AG09319 (cell line): ENCODE measurements around the gene PPP2R5D.
A peak's percentile ranks its signal among the peaks of the same experiment; 100 is the strongest.

Experiments
- DNase-seq: peaks from one replicate; pipeline ENCODE4 v3.0.0-alpha.2; 2010; ENCODE audit warnings: low read depth; ENCODE audit errors: extremely low read depth
- TF ChIP-seq, protein P1 (sequence below): IDR thresholded peaks from 2 replicates; pipeline ENCODE4 v1.5.1; 2011; ENCODE audit warnings: low read depth, mild to moderate bottlenecking, inconsistent platforms, low read length, moderate library complexity

The PPP2R5D gene

DNA sequence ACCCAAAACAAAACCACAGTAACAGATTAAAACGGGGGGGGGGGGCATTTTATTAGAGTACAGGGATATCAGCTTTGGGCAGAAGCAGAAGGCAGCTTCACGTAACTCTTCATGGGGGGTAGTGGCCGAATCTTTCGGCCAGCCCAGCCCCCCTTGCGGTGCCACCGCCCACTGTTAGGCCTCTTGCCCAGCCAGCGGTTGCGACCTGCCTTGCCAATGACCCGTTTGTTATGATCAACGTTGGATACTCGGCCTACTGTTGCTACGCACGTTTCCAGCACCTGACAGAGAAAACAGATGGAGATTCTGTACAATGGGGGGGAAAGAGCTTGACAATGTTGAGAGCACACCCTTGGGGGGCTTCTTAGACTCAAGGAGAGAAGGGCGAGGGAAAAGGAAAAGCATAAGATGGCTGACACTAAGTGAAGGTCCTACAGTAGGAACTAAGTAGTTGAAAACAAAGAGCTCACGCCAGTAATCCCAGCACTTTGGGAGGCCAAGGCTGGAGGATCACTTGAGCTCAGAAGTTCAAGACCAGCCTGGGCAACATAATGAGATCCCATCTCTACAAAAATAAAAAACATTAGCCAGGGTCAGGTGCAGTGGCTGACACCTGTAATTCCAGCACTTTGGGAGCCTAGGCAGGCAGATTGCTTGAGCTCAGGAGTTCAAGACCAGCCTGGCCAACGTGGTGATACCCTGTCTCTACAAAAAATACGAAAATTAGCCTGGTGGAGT lies 70.0 kb downstream of the PPP2R5D start:
- TF ChIP-seq, protein P1, sequence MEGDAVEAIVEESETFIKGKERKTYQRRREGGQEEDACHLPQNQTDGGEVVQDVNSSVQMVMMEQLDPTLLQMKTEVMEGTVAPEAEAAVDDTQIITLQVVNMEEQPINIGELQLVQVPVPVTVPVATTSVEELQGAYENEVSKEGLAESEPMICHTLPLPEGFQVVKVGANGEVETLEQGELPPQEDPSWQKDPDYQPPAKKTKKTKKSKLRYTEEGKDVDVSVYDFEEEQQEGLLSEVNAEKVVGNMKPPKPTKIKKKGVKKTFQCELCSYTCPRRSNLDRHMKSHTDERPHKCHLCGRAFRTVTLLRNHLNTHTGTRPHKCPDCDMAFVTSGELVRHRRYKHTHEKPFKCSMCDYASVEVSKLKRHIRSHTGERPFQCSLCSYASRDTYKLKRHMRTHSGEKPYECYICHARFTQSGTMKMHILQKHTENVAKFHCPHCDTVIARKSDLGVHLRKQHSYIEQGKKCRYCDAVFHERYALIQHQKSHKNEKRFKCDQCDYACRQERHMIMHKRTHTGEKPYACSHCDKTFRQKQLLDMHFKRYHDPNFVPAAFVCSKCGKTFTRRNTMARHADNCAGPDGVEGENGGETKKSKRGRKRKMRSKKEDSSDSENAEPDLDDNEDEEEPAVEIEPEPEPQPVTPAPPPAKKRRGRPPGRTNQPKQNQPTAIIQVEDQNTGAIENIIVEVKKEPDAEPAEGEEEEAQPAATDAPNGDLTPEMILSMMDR = no peak
- DNase-seq = no peak

DNA sequence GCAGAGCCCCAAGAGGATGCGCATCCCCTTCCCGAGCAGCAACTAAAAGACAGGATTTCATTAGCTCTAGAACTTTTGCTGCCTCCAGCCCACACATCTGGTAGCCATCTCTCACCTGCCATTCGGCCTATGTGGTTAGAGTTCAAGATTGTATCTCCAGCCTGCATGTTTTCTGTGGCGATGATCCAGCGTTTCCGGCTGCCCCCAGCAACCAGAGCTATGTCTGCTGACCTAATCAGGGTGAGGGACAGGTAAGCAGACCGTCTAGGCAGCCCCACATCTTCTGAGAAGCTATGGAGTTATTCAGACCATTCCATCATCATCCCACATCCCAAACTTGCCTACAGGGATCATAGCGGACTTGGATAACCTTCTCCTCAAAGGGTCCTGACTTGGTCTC lies 71.6 kb downstream of the PPP2R5D start:
- TF ChIP-seq, protein P1 = no peak
- DNase-seq = no peak

DNA sequence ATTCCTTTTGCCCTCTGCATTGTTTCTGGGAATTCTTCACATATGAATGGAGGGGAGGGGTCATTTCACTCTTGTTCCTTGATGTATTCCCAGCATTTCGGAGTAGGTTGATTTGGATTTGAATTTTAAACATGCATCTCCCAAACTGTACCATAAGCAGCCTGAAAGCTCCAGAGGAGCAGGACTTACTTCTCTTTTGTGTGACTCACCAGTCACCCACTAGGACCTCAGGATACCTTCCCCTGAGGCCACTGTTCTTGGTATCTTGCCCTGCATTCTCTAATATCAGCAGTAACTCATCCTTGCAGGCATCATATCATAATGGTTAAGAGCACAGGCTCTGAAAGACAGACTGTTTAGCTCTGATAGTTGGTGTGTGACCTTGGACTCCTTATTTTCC lies 74.2 kb downstream of the PPP2R5D start:
- TF ChIP-seq, protein P1 = no peak
- no peak for DNase-seq

DNA sequence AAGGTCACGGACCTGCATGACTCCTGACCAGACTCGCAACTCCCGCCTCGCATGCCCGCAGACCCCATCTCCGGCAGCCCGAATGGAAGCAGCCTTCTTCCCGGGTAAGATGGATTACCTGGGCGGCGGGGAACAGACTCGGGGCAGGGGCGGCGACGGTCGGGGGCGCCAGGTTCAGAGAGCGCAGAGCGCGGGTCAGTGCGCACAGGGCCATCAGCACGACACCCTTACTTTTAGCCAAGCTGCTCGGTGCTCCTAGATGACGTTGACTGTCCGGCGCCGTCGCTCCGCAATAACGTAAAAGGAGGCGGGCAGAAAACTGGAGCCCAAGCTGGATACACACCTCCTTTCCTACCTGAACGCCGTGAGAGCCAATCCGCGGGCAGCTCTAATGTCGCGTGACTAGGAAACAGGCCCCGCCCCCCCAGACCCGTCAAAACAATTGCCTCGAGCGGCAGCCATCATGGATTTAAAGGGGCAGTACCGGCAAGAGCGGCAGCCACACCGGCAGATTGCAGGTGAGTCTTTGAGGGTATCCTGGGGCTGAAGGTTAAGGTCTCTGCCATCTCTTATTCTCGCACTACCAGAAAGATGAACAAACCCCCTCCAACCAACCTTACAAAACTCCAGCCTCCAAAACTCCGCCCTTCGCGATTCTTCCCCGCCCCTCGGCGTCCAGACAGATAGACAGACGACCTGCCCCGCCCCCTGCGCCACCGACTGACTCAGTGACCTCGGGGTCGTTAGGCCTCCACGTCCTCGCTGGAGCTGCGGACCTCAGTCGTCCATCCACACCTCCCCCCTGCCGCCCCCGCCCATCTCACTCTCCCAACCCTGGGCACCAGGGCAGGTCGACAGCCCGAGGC lies 75.0 kb downstream of the PPP2R5D start, which contains the start of the genes KLC4 and MRPL2:
KLC4 (plus strand) TSS at position 464 of the 866 bp plus-strand sequence. CDS start 1,705 bp downstream, outside the sequence.
MRPL2 (minus strand) TSS at position 267 of the 866 bp plus-strand sequence; CDS start at position 214, 53 bp downstream.
- peak; percentile 93 for DNase-seq
- TF ChIP-seq, protein P1 = no peak

DNA sequence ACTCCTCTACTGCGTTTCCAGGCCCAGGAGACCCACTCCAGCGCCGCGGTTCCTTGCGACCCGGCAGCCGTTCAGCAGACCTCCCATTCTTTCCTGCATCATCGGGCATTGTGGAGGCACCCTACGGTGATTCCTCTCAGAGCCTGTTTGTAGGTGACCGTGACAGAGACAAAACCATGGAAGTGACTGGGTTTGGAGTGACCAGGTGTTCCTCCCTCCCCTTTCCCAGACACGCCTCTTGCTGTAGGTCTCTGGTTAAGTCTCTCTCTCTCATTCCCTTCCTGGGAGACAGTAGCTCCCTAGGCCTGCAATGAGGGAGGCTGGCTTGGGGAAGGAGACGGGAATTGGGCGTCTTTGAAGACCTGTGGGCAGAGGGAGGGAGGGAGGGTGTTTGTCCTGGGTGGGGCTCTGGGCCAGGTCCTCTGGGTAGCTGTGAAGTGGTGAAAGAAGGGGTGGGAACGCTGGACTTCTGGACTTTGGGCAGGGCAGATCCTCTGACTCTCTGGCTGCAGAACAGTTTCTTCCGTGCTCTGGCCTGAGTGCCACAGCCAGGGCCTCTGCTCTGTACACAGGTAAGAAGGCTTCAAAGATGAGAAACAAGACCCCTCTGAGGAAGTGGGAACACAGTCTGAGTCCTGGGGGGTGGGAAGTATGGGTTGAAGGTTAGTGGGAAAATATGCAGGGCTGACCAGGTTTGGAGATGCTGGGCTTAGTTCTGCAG lies 75.8 kb downstream of the PPP2R5D start:
- no peak for DNase-seq
- TF ChIP-seq, protein P1 = no peak

DNA sequence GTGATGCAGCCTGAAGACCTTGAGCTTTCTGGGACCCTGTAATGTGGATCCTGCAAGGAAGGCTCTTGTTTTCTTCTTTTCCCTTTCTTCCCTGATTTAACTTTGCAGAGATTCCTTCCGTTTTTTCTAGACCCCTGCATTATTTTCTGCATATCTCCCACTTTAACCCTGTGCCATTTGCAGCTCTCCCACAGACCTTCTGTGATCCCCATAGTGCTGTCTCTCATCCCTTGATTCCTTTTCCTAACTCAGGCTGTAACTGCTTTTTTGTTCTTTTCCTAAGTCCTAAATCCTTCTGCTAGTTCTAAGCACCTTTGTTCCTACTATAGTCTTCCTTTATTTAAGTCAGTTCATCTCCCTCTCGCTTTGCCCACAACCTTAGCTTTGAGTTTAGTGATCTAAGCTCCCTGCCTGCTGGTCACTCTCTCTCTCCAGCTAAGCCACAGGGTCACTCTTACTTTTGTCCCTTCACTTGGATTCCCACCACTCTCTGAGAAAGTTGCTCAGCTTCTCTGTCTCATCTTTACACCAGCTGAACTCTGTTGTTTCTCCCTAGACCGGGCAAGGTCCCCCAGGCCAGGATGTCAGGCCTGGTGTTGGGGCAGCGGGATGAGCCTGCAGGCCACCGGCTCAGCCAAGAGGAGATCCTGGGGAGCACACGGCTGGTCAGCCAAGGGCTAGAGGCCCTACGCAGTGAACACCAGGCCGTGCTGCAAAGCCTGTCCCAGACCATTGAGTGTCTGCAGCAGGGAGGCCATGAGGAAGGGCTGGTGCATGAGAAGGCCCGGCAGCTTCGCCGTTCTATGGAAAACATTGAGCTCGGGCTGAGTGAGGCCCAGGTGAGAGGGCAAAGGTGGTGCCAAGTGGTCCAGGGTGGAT lies 76.6 kb downstream of the PPP2R5D start:
- DNase-seq = no peak
- TF ChIP-seq, protein P1 = no peak
